ENCODE results near the gene KLF8. TPM values are rescaled to one million over a fixed set of nuclear protein-coding genes. Genes with fewer than 3 reads are reported as not detected.
"Not testable (repeated sequence)": the region's sequence is repeated elsewhere in the genome, so short reads cannot be mapped to it uniquely, and the experiment has no call there.

KLF8 gene
- total RNA-seq (1 to 10 TPM in 9 of 10 donors, under 1 TPM in 1; 0.91 to 3.2 (median 2.4) TPM), polyA plus RNA-seq (1 to 10 TPM; 1.9 to 5.9 TPM)
- long read RNA-seq, donor 1, partial matches to known transcripts: 0 of 2 reads
- long read RNA-seq, donor 1, other reads (novel, unspliced or antisense): 0 of 2 reads
- long read RNA-seq, donor 2, partial matches to known transcripts: 1 of 4 reads
- long read RNA-seq, donor 2, other reads (novel, unspliced or antisense): 3 of 4 reads
- long read RNA-seq, donor 3, partial matches to known transcripts: 0 of 1 reads
- long read RNA-seq, donor 3, other reads (novel, unspliced or antisense): 0 of 1 reads

DNA sequence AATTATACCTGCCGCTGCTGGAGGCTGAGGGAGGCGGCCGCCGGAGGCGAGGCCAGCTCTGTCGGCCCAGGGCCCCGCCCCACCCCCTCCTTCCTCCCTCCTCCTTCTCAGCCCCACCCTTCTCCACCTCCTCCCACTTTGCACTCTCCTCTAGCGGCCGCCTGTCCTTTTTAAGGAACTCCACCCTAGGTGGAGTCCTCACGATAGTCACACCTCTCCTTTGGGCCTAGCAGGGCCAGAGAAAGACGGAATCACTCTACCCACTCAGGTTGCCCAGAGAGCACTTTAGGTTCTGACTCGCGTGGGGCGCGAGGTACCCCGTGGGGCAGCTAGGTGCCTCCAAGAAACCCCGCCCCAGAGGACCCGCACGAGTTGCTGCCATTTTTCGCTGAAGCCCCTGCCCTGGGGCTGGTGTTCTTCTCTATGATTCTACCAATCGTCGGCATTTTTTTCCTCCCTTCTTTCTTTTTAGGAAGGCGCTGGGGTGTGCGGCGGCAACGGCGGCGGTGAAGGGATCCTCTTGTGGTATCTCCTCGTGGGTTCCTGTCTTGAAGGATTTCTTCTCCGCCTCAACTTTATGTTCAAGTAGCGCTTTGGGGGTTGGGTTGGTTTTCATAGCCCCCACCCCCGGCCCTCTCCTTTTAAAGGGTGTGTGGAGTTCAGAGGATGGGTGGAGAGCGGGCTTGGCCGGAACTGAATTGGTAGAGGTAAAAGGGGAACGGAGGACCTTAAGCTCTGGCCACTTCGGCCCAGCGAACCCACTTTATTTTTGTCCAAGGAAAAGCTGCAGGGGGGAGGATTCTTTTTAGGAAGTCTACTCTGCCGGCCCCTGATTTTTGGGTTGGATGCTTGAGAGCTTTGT is at the start of gene KLF8:
KLF8 (plus strand) TSS at position 136 of the 862 bp plus-strand sequence. CDS start 979 bp downstream, outside the sequence.
- Histone ChIP-seq H3K27ac (peak within 1 kb of the TSS; percentile 29 to 76 (median 64)), H3K9me3 (no peaks in the 10 kb centered on the region), H3K27me3 (peaks cover 0 to 47% (median 0%) of the 10 kb centered on the region in 7 donors), H3K36me3 (no peaks in the 10 kb centered on the region), H3K4me3 (peak within 1 kb of the TSS; percentile 32 to 63 (median 56)), H3K4me1 (peaks cover 0 to 36% (median 0%) of the 10 kb centered on the region in 9 donors)
- ATAC-seq: peak; percentile 63 to 89 (median 80)
- WGBS, 2 donors: 0 to 1% methylated on average over 36 to 37 of the region's 38 CpGs
- TF ChIP-seq, protein P1, sequence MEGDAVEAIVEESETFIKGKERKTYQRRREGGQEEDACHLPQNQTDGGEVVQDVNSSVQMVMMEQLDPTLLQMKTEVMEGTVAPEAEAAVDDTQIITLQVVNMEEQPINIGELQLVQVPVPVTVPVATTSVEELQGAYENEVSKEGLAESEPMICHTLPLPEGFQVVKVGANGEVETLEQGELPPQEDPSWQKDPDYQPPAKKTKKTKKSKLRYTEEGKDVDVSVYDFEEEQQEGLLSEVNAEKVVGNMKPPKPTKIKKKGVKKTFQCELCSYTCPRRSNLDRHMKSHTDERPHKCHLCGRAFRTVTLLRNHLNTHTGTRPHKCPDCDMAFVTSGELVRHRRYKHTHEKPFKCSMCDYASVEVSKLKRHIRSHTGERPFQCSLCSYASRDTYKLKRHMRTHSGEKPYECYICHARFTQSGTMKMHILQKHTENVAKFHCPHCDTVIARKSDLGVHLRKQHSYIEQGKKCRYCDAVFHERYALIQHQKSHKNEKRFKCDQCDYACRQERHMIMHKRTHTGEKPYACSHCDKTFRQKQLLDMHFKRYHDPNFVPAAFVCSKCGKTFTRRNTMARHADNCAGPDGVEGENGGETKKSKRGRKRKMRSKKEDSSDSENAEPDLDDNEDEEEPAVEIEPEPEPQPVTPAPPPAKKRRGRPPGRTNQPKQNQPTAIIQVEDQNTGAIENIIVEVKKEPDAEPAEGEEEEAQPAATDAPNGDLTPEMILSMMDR (IDR thresholded peaks at IDR 0.05): no peak
- DNase-seq: peak; percentile 27 to 43
- intact Hi-C loops (cut with DNase I): no loop called here

DNA sequence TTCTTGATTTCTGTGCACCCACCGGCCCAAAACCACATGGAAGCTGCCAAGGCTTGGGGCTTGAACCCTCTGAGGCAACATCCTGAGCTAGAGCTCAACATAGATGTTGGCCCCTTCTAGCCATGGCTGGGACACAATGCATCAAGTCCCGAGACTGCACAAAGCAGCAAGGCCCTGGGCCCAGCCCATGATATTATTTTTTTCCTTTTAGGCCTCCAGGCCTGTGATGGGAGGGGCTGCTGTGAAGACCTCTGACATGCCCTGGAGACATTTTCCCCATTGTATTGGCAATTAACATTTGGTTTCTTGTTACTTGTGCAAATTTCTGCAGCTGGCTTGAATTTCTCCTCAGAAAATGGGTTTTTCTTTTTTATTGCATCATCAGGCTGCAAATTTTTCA is 25.2 kb upstream of the KLF8 start:
- intact Hi-C loops (cut with DNase I); ATAC-seq: not testable (repeated sequence)

DNA sequence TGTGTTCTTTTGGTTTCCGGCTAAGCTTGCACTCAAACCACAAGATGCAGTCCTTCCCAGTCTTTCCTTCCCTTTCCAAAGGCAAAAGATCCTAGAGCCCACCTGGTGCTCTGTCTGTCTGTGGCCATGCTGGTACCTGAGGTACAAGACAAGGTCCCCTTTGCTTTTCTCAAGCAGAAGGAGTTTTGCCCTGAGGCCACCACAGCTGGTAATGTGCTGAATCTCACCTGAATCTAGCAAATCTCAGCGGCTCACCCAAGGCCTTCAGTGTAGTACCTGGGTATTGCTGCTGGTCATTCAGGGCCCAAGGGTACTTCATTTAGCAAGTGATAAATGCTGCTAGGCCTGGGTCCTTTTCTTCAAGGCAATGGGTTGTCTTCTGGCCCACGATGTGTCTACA is 20.5 kb upstream of the KLF8 start:
- Histone ChIP-seq H3K27me3 (peaks cover 0 to 16% (median 0%) of the 10 kb centered on the region in 7 donors), H3K36me3 (no peaks in the 10 kb centered on the region), H3K27ac (no peak overlapping the region), H3K4me1 (no peaks in the 10 kb centered on the region), H3K9me3 (peaks cover 0 to 16% (median 0%) of the 10 kb centered on the region in 11 donors), H3K4me3 (no peak overlapping the region)
- TF ChIP-seq, protein P1 (IDR thresholded peaks at IDR 0.05): no peak
- no peak for DNase-seq
- ATAC-seq: no peak
- intact Hi-C loops (cut with DNase I): no loop called here
- 91 to 96% methylated on average over 3 of the region's 3 CpGs for WGBS, 2 donors

More for the DNA sequence above, 25.2 kb upstream of the KLF8 start:
- WGBS, 2 donors: 92% methylated on average over 2 of the region's 2 CpGs
- not testable (repeated sequence) for H3K27me3 ChIP-seq, H3K36me3 ChIP-seq, H3K27ac ChIP-seq, H3K4me1 ChIP-seq, DNase-seq, H3K4me3 ChIP-seq
- H3K9me3 ChIP-seq: peaks cover 0 to 33% (median 0%) of the 10 kb centered on the region in 11 donors

GRCh38 chrX:56216332-56216731 is 15.8 kb upstream of the KLF8 start:
- Histone ChIP-seq H3K27me3 (peaks cover 0 to 12% (median 0%) of the 10 kb centered on the region in 7 donors), H3K36me3 (no peaks in the 10 kb centered on the region), H3K4me3 (no peak overlapping the region), H3K9me3 (peaks cover 0 to 5% (median 0%) of the 10 kb centered on the region in 11 donors), H3K27ac (no peak overlapping the region), H3K4me1 (no peaks in the 10 kb centered on the region)
- DNase-seq (no peak), ATAC-seq (no peak)
- TF ChIP-seq, protein P1 (IDR thresholded peaks at IDR 0.05): no peak
- intact Hi-C loops (cut with DNase I): no loop called here
- 90 to 100% methylated on average over 1 of the region's 1 CpG for WGBS, 2 donors
